Erythroblast (primary cell): Measurements from ENCODE around the gene CBLN4.

Experiments used
- GATA1 ChIP-seq: IDR thresholded peaks from 2 replicates; pipeline ENCODE4 v1.6.1; 2011; ENCODE audit warnings: low read depth, mild to moderate bottlenecking, control low read depth, low read length, moderate library complexity
- POLR2A ChIP-seq: IDR thresholded peaks from 2 replicates; pipeline ENCODE4 v1.6.1; 2011; ENCODE audit warnings: mild to moderate bottlenecking, low read length

GRCh38 chr20:55947701-55948100, 57.6 kb downstream of the CBLN4 start:
- TF ChIP-seq POLR2A = no peak
- TF ChIP-seq GATA1 = no peak
